GM19372 (cell line): ENCODE results near the gene NDUFB6.
"Not testable (repeated sequence)": the region's sequence is repeated elsewhere in the genome, so short reads cannot be mapped to it uniquely, and the experiment has no call there.

ENCODE experiments used
- ATAC-seq: cut with Tn5 transposase; IDR thresholded peaks from one replicate; pipeline ENCODE4 v1.9.1; 2021; ENCODE audit warnings: mild to moderate bottlenecking, low read depth, moderate library complexity; ENCODE audit not compliant: unreplicated experiment

NDUFB6 gene

DNA sequence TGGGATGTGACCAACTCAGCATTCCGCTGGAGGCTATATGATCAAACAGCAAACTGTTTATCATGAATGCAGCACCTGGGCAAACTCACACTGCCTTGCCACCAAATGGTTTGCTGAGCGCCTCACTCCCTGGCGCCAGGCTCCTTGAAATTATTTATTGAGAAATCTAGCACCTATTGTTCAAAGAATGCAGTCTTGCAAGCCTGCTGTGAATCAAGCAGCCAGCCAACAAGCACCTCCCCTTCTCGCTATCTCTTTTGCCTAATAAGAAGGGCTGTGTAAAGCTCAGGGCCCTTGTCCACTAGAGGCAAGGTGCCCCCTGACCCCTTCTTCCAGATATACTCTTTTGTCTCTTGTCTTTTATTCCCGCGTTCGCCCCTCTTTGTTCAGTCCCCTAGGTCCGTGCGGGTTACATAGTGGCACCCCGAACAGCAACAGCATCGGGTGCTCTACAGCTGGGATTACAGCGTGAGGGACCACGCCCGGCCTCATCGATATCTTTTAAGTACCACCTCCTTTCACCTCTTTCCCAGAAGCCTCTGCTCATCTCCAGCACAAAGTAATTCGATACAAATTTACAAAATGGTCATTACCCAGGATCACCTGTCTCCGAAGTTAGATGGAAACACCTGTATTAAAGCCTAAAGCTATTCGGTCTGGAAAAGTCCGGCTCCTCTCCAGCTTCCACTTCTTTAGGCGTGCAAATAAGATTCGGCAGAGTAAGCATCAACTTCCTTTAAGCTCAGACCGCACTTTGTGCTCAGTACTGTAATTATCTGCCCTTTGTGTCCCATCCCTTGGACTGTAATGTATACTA lies 47.9 kb downstream of the NDUFB6 start:
- ATAC-seq, result peak; percentile 37

DNA sequence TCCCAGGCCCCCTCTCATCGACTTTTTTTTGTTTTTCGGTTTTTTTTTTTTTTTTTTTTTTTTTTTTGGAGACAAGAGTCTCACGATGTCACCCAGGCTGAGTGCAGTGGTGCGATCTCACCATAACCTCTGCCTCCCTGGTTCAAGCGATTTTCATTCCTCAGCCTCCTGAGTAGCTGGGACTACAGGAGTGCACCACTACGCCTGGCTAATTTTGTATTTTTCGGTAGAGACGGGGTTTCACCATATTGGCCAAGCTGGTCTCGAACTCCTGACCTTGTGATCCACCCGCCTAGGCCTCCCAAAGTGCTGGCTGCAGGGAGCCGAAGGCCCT lies 48.4 kb downstream of the NDUFB6 start:
- not testable (repeated sequence) for ATAC-seq

DNA sequence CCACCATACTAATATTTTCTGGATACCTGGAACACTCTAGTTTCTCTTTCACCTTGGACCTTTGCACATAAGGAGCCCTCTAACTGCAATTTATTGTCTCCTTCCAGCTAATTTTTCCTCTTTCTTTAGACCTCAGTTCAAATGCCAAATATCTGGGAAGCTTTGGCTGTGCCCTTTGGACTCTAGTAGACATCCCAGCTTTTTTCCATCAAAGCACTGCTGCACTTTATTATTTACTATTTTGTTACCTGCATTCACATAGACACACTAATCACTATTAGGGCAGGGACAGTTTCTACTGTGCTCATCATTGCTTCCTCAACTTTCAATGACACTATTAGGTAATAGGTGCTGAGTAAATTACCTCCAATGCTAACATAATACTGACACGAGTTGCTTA lies 49.0 kb downstream of the NDUFB6 start:
- ATAC-seq, result no peak

DNA sequence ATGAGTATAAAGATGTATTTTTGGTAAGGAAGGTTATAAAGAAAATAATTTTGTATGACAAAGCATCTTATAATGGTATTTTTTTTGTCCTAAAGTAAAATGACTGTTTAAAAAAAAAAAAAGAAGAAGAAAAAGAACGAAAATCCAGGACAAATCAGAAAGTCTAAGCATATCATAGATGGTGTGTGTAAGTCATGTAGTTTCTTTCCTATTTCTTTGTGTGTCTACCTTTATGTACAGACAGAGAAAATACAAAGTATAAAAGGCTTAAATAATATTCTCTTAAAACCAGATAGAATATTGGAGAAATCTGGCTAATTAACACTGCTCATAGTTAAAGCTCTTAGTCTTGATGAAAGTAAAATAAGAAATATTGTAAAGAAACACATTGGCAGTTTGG lies 54.7 kb downstream of the NDUFB6 start:
- no peak for ATAC-seq

- ATAC-seq, result no peak
Observed at GRCh38 chr9:32516241-32516640, 56.7 kb downstream of the NDUFB6 start.

DNA sequence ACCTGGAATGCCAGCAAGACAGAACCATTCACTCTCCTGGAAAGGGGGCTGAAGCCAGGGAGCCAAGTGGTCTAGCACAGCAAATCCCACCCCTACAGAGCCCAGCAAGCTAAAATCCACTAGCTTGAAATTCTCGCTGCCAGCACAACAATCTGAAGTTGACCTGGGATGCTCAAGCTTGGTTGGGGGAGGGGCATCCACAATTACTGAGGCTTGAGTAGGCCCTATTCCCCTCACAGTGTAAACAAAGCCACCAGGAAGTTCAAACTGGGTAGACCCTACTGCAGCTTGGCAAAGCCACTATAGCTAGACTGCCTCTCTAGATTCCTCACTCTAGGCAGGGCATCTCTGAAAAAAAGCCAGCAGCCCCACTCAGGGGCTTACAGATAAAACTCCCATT lies 64.2 kb downstream of the NDUFB6 start:
- ATAC-seq, result no peak

- no peak for ATAC-seq
Observed at GRCh38 chr9:32503008-32503407, 70.0 kb downstream of the NDUFB6 start.
